HL-60/S4 (cell line): Measurements from ENCODE around the gene BRD1.
"Not testable (repeated sequence)": the region's sequence is repeated elsewhere in the genome, so short reads cannot be mapped to it uniquely, and the experiment has no call there.

ENCODE experiments used
- in situ Hi-C: fragments of 300-500 bp; cut with MboI; formaldehyde crosslinking; loops from 2 replicates; pipeline ENCODE4 v1.14.3; 2022; ENCODE audit warnings: low sequenced_read_pairs

BRD1 gene

GRCh38 chr22:49853981-49854831, 26.5 kb upstream of the BRD1 start:
- in situ Hi-C loops = no loop called here

GRCh38 chr22:49852898-49853894, 25.5 kb upstream of the BRD1 start, which contains the start of gene ZBED4:
TSS of gene ZBED4 (plus strand) at chr22:49853844. CDS start at chr22:49883663, 29,819 bp downstream.
- in situ Hi-C loops = no loop called here

- in situ Hi-C loops = not testable (repeated sequence)
Observed at GRCh38 chr22:49852568-49852897, 24.9 kb upstream of the BRD1 start.

GRCh38 chr22:49850959-49851802, 23.5 kb upstream of the BRD1 start:
- in situ Hi-C loops = no loop called here

GRCh38 chr22:49850021-49850911, 22.6 kb upstream of the BRD1 start:
- in situ Hi-C loops = no loop called here

- in situ Hi-C loops = no loop called here
Observed at GRCh38 chr22:49849161-49850020, 21.7 kb upstream of the BRD1 start.

- in situ Hi-C loops = no loop called here
Observed at GRCh38 chr22:49848690-49849160, 21.1 kb upstream of the BRD1 start.

- in situ Hi-C loops = no loop called here
Observed at GRCh38 chr22:49847751-49848689, 20.3 kb upstream of the BRD1 start.

GRCh38 chr22:49845666-49846459, 18.2 kb upstream of the BRD1 start:
- in situ Hi-C loops = no loop called here

GRCh38 chr22:49845241-49845640, 17.6 kb upstream of the BRD1 start:
- in situ Hi-C loops = no loop called here

- in situ Hi-C loops = no loop called here
Observed at GRCh38 chr22:49838771-49839717, 11.4 kb upstream of the BRD1 start.

- in situ Hi-C loops = no loop called here
Observed at GRCh38 chr22:49833340-49834007, 5.8 kb upstream of the BRD1 start.

- in situ Hi-C loops = no loop called here
Observed at GRCh38 chr22:49829044-49829853, 1.6 kb upstream of the BRD1 start.

- in situ Hi-C loops = no loop called here
Observed at GRCh38 chr22:49828599-49828965, 909 bp upstream of the BRD1 start.
